ENCODE measurements around the gene LACRT.

GRCh38 chr12:54606556-54606955 is 28.1 kb downstream of the LACRT start:
- TF ChIP-seq MAFK (IDR thresholded peaks at IDR 0.05; ENCODE audit: low read depth, low read length): no peak
- no peak for TF ChIP-seq POLR2A (IDR thresholded peaks at IDR 0.05; ENCODE audit: low read depth, low read length)
